Stimulated activated CD4-positive, alpha-beta T cell treated with anti-CD3 and anti-CD28 coated beads, Interleukin-2, amount 100 ng/mL, for 48 hours (primary cell): ENCODE data around the gene IFI6.
A peak's percentile ranks its signal among the peaks of the same experiment; 100 is the strongest.

Source experiments
- DNase-seq, 2 donors: peaks; one replicate each; pipeline ENCODE4 v3.0.0-alpha.2; 2020

IFI6 gene

GRCh38 chr1:27669876-27670275 lies 2.1 kb downstream of the IFI6 start:
- DNase-seq, result no peak

- DNase-seq, result peak; percentile 91 to 93
Observed at GRCh38 chr1:27668808-27669723, 2.9 kb downstream of the IFI6 start.

DNA sequence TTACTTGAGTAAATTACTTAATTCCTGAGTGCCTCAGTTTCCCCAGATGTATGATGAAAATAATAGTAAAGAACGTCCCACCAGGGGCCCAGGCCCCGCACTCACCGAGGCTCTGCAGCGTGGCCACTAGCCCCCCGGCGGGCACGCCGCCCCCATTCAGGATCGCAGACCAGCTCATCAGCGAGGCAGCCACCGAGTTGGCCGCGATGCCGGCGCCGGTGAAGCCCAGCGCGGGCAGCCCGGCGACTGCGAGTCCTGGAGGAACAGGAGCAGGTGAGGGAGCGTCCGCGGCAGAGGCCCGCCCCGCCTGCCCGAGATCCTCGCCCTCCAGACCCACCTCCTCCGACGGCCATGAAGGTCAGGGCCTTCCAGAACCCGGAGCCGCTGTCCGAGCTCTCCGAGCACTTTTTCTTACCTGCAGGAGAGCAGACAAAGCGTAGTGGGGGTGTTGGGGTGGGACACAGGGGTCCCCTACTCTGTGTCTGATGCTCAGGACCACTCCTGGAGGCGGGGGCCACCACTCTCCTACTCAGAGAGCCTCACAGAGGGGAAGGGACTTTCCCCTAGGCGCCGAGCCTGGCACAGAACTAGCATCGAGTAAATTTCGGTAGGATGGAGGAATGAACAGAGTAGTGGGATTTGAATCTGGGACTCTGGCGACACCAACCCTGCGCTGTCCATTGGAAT lies 3.7 kb downstream of the IFI6 start:
- DNase-seq, result no peak

GRCh38 chr1:27666791-27667254 lies 5.2 kb downstream of the IFI6 start:
- DNase-seq, result no peak

DNA sequence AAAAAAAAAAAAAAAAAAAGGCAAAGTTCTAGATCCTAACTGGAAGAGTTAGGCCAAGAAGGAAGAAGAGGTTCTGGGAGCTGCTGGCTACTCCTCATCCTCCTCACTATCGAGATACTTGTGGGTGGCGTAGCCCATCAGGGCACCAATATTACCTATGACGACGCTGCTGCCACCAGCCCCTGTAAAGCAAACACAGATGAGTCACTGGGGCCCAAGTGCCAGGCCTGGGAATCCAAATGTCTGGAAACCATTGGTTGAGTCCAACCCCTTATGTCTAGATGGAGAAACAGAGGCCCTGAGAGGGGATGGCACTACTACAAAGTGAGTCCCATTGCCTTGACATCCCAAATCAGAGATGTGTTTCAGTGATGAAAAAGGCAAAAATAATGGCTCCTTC lies 5.7 kb downstream of the IFI6 start:
- DNase-seq, result no peak

DNA sequence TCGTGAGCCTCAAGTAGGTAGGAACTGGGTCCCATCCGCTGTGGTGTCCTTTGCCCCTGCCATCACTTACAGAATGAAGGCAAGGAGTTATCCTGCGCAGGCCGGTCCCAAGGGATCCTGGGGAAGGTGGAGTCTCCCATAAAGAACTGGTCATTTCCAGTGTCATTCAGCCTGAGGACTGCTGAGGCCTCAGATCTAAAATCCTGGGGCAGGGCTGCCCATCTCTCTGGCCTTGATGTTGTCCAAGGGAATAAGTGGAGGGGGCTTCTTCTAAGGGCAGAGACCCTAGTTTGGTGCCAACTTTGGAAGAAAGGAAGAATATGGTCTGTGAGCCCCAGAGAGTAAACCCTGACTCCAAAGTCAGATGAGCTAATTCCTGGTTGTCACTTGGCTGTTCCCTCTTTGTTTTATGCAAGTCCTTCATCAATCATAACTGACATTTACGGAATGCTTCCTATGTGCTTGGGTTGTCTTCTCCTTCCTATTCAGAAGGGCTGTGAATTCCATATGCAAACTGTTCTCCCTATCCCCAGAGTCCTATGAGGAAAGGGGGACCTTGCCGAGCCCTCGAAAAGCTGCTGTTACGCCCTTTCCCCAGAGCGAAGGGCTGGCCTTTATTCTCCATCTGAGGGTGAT lies 6.9 kb downstream of the IFI6 start:
- DNase-seq, result no peak

DNA sequence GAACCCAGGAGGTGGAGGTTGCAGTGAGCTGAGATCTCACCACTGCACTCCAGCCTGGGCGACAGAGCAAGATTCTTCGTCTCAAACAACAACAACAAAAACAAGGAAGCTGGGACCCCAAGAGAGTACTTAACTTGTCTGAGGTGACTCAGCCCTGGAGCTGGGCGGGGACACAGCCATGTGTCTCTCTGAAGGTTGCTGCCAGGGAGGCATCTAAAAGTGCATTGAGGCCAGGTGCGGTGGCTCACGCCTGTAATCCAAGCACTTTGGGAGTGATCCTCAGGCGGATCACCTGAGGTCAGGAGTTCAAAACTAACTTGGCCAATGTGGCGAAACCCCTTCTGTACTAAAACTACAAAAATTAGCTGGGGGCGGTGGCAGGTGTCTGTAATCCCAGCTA lies 7.7 kb downstream of the IFI6 start:
- no peak for DNase-seq

DNA sequence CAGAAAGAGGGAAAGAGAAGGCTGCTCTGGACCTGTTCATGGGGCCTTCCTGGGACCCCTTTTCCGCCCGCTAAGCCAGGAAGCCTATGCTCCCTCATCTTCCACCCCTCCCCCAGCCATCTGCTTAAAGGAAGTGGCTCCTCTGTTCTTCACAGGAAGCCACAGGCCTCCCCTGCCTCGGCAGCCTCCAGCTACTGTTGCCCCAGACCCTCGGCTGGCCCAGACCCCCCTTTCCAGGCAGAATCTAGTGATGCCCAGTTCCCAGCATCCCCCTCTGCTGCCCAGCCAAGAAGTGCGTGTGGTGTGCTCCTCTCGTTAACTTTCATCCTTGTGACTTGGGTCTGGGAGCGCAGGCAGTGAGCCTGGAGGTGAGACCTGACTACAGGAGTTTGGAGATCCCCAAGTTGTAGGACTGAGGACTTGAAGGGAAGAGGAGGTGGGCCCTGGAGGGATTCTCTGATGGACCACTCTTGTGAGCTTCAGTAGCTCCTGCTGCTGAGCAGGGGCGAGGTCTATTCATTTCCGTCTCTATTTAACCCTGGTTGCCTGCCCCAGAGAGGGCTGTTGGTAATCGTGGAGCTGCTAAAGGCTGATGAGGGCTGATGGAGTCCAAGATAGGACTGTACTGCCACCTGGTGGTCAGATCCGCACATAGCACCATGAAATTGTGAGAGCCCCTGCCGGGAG lies 9.1 kb downstream of the IFI6 start:
- DNase-seq, result peak; percentile 95

DNA sequence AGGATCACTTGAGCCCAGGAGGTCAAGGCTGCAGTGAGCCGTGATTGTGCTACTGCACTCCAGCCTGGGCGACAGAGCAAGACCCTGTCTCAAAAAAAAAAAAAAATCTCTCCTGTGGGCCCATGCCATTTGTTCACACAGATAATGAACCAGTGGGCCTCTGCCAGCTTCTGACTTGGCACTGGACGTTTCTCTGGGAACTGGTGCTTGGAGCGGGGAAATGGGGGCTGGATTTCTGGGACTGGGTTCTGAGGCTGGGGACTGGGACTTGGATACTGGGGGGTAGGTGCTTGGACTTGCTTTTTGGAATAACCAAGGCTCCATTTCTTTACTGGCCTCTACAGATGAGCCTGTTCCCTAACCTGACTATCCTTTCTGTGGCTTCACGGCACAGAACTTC lies 9.7 kb downstream of the IFI6 start:
- DNase-seq, result no peak

- DNase-seq, result no peak
Observed at GRCh38 chr1:27661412-27662075, 10.4 kb downstream of the IFI6 start.

DNA sequence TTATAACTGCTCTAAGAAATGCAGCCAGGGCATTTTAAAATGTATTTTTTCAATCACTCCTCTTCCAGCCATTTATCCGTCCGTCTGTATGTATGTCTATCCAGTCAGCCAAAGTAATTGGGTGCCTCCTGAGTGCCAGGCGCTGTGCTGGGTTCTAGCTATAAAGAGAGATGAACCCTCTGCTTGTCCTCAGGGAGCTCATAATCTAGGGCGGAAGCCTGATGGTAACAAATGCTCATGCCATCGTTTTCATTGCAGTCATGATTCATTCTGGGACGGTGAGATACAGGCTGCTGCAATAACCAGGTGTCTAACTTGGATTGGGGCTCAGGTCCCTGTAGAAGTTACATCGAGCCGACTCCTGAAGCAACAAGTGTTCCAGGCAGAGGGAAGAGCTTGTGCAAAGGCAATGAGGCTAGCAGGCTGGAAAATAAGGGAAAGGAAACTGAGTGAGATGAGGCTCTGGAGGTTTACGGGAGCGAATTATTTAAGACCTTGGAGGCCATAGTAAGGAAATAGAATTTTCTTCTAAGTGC lies 11.6 kb downstream of the IFI6 start:
- DNase-seq, result no peak

DNA sequence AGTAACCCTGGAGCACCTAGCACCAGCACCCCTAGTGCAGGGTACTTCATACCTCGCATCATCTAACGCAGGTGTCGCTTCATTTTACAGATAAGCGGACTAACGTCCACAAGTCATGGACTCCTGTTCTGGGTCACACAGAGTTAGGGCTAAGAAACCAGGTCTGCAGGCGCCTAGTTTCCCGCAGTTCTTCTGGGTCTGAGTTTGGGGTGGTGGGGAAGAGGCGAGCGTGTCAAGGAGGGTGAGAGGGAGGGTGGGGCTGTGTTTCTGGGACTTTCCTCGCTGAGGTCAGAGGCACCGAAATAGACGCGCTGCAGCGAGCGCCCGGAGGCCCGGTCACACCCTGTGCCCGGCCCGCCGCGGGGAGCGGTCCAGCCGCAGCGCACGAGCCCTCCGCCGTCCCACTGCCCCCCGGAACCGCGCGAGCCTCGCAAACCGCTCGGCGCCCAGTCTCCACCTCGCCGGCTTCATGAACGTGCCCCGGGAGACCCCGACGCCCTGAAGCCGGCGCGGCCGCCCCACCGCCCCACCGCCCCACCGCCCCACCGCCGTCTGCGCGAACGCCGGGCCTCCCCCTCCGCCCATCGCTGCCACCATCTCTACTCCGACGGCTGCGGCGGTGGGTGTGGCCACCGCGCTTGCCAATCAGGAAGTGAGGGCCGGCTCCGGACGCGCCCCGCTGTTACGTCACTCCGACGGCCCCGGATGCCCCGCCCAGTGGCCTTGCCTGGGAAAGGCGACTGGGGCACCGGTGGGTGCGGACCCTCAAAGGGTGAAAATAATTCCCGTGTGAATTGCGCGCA lies 12.3 kb downstream of the IFI6 start:
- peak; percentile 78 to 81 for DNase-seq

GRCh38 chr1:27658951-27659496 lies 13.0 kb downstream of the IFI6 start:
- no peak for DNase-seq

DNA sequence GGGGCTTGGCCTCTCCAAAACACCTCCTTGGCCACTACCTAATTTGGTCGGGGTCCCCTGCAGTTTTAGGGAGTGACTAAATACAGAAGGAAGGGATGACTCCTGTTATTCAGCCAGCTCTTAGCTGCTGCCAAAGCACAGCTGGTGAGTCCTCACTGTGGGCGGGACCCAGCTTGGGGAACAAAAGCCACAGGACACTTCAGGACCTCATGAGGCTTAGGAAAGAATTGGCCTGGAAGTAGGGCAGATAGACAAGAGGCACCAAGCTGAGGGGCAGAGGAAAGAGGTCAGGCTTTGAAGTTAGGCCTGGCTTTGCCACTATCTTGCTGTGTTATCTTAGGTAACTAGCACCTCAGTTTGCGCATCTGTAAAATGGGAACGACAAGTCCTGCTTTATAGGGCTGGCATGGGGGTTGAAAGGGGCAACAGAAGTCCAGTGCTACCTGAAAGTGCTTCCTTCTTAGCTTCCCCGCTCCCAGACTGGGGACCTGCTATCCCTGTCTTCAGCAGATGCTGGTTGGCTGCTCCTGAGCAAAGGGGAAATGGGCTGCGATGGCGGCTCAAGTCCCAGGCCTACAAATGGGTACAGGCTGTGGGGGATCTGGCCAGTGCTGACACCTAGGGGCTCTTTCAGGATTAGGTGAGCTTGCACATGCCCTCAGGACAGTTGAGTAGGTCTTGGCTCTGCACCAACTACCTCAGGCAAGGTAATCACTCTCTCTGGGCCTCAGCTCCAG lies 15.7 kb downstream of the IFI6 start:
- DNase-seq, result no peak

- no peak for DNase-seq
Observed at GRCh38 chr1:27655151-27655937, 16.6 kb downstream of the IFI6 start.

DNA sequence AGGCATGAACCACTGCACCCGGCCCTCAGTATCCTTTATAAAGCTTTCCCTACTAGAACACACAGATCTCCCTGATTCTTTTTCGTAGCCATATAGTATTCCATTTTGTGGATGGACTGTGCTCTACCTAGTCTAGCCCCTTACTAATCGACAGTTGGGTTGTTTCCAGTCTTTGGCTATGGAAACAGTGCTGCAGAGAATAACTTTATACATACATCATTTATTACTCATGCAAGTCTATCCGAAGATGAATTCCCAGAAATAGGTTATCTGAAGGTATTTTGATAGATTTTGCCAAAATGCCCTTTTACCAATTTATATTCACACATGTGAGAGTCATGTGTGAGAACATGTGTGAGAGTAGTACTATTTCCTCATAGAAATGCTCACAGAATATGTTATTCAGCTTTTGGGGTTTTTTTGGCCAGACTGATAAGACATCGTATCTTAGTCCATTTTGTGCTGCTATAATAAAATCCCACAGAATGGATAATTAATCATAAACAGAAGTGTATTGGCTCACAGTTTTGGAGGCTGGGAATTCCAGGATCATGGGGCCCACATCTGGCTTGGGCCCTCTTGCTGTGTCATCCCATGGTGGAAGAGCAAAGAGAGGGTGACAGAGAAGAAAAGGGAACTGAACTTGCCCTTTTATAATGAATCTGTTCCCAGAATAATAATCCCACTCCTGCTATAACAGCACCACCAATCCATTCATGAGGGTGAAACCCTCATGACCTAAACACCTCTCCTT lies 19.7 kb downstream of the IFI6 start:
- no peak for DNase-seq

DNA sequence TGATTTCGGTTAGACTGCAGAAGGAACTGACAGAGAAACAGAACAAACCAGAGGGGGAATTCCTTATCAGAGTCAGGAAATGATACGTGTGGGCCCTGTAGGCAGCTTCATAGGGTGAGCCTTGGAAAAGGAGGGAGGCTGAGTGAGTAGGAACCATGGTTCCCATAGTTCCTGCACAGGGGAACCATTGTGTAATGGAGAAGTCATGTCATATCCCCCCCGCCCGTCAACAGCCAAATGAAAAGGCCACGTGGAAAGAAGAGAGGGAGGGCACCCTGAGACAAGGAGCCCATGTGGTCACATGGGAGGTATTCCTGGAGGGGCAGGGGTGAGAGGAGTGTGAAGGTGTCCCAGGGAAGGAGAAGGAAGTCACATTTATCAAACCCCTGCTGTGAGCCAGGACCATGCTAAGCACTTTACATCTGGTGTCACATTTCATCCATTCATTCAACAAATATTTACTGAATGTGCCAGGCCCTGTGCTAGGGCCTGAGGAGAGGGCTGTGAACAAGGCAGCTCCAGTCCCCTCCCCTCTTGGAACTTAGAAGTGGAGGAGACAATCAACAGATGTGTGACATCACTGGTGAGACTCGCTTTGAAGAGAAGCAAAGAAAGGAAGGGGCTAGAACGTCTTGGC lies 21.3 kb downstream of the IFI6 start:
- no peak for DNase-seq

- DNase-seq, result no peak
Observed at GRCh38 chr1:27650171-27650538, 21.8 kb downstream of the IFI6 start.
